ENCODE measurements around the gene RAD52.

RAD52 gene

GRCh38 chr12:873954-874353, 75.5 kb downstream of the RAD52 start:
- DNase-seq (ENCODE audit: low read depth in 3 of 3, low spot score in 1 of 3) = no peak

- no peak for DNase-seq (ENCODE audit: low read depth in 3 of 3, low spot score in 1 of 3)
These were observed 79.1 kb downstream of the RAD52 start for GRCh38 chr12:870378-870777.

GRCh38 chr12:868722-869121, 80.8 kb downstream of the RAD52 start:
- DNase-seq (ENCODE audit: low read depth in 3 of 3, low spot score in 1 of 3) = no peak

- DNase-seq (ENCODE audit: low read depth in 3 of 3, low spot score in 1 of 3) = no peak
These were observed 81.6 kb downstream of the RAD52 start for GRCh38 chr12:867905-868304.

- DNase-seq (ENCODE audit: low read depth in 3 of 3, low spot score in 1 of 3) = no peak
These were observed 83.9 kb downstream of the RAD52 start for GRCh38 chr12:865614-866013.

GRCh38 chr12:863285-863684, 86.2 kb downstream of the RAD52 start:
- no peak for DNase-seq (ENCODE audit: low read depth in 3 of 3, low spot score in 1 of 3)

GRCh38 chr12:862303-862911, 87.1 kb downstream of the RAD52 start:
- DNase-seq (ENCODE audit: low read depth in 3 of 3, low spot score in 1 of 3) = no peak
